Heart right ventricle (tissue), 16 donors: ENCODE data around the gene TIMM22. TPM values are rescaled to one million over a fixed set of nuclear protein-coding genes. Genes with fewer than 3 reads are reported as not detected.

Experiments used
- ATAC-seq, 8 donors: fragments of 200-7000 bp; cut with Tn5 transposase; one replicate each; pipeline ENCODE4 v1.9.1; 2020; ENCODE audit warnings: mild to moderate bottlenecking in 8 of 8, moderate library complexity in 8 of 8, moderate number of reproducible peaks in 1 of 8
- DNase-seq, 2 donors: peaks; one replicate each; pipeline ENCODE4 v3.0.0-alpha.2; 2020
- H3K27ac ChIP-seq, 10 donors: fragments of 200-600 bp; sonication (generic) in 2 of 10; one replicate each; pipeline versions ENCODE4 v1.5.0 to v1.8.0; 2020 to 2022; ENCODE audit warnings: mild to moderate bottlenecking in 3 of 10
- H3K27me3 ChIP-seq, 7 donors: fragments of 200-600 bp; one replicate each; pipeline ENCODE4 v1.8.0; 2021 to 2022; ENCODE audit warnings: mild to moderate bottlenecking in 2 of 7
- H3K36me3 ChIP-seq, 9 donors: fragments of 200-600 bp; sonication (generic) in 1 of 9; one replicate each; pipeline versions ENCODE4 v1.5.0 to v1.8.0; 2020 to 2022; ENCODE audit warnings: mild to moderate bottlenecking in 2 of 9
- H3K4me1 ChIP-seq, 9 donors: fragments of 200-600 bp; sonication (generic) in 1 of 9; one replicate each; pipeline versions ENCODE4 v1.5.0 to v1.8.0; 2020 to 2022; ENCODE audit warnings: mild to moderate bottlenecking in 4 of 9
- H3K4me3 ChIP-seq, 10 donors: fragments of 200-600 bp; sonication (generic) in 2 of 10; one replicate each; pipeline versions ENCODE4 v1.5.0 to v1.8.0; 2020 to 2022; ENCODE audit warnings: mild to moderate bottlenecking in 7 of 10, moderate library complexity in 2 of 10
- H3K9me3 ChIP-seq, 11 donors: fragments of 200-600 bp in 10 of 11; sonication (generic) in 2 of 11; one replicate each; pipeline versions ENCODE4 v1.5.0 to v1.8.0; 2013 to 2022; ENCODE audit warnings: mild to moderate bottlenecking in 2 of 11, control low read depth in 1 of 11, moderate library complexity in 1 of 11
- WGBS, 2 donors: extraction: QIAGEN DNeasy Blood & Tissue Kit; methylation state at CpG; one replicate each; pipeline ENCODE4 v1.1.7; 2013; ENCODE audit warnings: inconsistent platforms in 1 of 2; 5-methylcytosine and 5-hydroxymethylcytosine counted together
- intact Hi-C, 10 donors: fragments of 100-400 bp; cut with DNase I; formaldehyde crosslinking; loops; one replicate each; pipeline versions ENCODE4 v1.11.1 to v1.14.2; 2022
- microRNA-seq, 2 donors: library from miRNA; unstranded; fragments of <30 nt; microRNA quantifications; one replicate each; pipeline ENCODE4 v1.2.0, GENCODE V29; 2021
- polyA plus RNA-seq, 2 donors: library from polyadenylated mRNA; stranded (reverse); fragments of 200-250 nt; gene quantifications; one replicate each; pipeline ENCODE4 v1.2.3, GENCODE V29; 2013
- total RNA-seq, 10 donors: library from RNA; stranded (reverse); fragmentation: NEBNext Ultra II Directional in 3 of 10; extraction: Animal tissue kit (Norgen Biotek cat#: 25700) in 3 of 10; gene quantifications; one replicate each; pipeline versions ENCODE4 v1.2.1 to v1.2.4, GENCODE V29; 2021 to 2023
- TF ChIP-seq, protein P1 (sequence below), 9 donors: fragments of 200-600 bp; sonication (generic) in 2 of 9; IDR thresholded peaks; one replicate each; pipeline versions ENCODE4 v1.5.0 to v1.8.0; 2021 to 2022; ENCODE audit warnings: antibody characterized with exemption in 9 of 9, mild to moderate bottlenecking in 5 of 9, moderate library complexity in 1 of 9
- donor health status: Arrhythmogenic right ventricular cardiomyopathy.
- donor health status: ischemic (EF 13 %, LVEDD 7.1; RV severe dilation, severe dysfunction).
- donor health status: healthy with polysubstance abuse.
- donor health status: DM: no; HTN: yes; CAD: no.
- donor health status: DM: no; HTN: no; CAD: no.
- donor health status: ischemic (EF 25% LVEDD 6.9; RV normal size, moderate dysfunction).
- donor health status: ischemic (EF 25% LVEDD 5.7; RV mildly dilated, moderate dysfunction).
- donor health status: healthy.
- donor health status: DM: yes; HTN: yes; CAD: no.
- donor health status: Ischemic cardiomyopathy.
- donor health status: ischemic (EF 35%, LVEDD 5.7; RV mildly dilated, moderate dysfunction).
- donor health status: nonischemic (EF 11% LVEDD 7.7; RV severe dilation, severe dysfunction).
- donor health status: DM: yes; HTN: yes; CAD: no.
- donor health status: PGD.
- donor health status: ischemic (EF 29% LVEDD 5.4; RV normal size, mild dysfunction).
- donor health status: nonischemic (EF 23%, LVEDD 6.1; RV moderate dilation, normal function).

The TIMM22 gene
- total and polyA plus RNA-seq, 12 donors, result 12.5 to 19.8 (median 17.5) TPM

DNA sequence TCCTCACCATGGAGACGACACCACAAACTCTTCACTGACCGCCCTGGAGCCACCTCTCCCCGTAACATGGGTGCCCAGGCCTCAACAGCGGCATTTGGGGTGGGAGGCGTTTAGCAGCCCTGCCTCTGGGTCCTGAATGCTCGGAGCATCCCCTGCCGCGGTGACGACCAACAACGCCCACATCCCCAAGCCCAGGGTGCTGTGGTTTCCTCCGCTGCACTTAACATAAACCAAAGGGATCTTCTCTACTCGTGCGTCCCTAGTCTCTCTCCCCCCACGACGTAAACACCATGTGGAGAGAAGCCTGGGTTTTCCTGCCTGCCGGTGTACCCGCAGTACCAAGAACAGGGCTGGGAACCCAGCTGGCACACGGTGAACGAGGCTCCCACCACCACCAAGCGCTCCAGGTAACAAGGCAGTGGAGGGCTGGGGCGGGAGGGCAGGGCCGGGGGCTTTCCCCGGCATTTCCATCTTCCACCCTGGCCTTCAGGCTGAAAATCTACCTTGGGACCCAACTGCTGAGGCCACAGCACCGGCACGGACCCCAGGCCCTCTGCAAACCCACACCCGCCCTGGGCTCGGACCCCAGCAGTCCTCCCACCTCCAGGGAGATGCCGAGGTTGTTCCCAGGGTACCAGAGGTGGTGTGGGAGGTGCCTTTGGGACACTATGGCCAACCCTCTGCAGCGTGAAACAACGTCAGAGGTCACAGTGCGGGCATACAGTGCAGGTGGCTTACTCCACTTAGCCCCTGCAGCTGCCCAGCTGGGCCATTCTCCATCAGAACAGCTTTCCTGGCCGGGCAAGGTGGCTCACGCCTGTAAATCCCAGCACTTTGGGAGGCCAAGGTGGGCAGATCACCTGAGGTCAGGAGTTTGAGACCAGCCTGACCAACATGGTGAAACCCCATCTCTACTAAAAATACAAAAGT lies 54.3 kb downstream of the TIMM22 start:
- intact Hi-C loops, result loop anchor here in 7 of 10 donors (5.0 to 10.0 kb wide), 4 partner anchors 49 to 256 kb away; no protein-coding TSS in a partner anchor
- Histone ChIP-seq H3K27me3 (no peaks in the 10 kb centered on the region), H3K4me3 (no peak overlapping the region), H3K4me1 (peaks cover 2 to 48% (median 23%) of the 10 kb centered on the region in 9 donors), H3K9me3 (no peaks in the 10 kb centered on the region), H3K36me3 (peaks cover 0 to 71% (median 28%) of the 10 kb centered on the region in 9 donors), H3K27ac (peak overlapping the region in 3 of 10 donors; percentile 9 to 55 (median 17))
- TF ChIP-seq, protein P1, sequence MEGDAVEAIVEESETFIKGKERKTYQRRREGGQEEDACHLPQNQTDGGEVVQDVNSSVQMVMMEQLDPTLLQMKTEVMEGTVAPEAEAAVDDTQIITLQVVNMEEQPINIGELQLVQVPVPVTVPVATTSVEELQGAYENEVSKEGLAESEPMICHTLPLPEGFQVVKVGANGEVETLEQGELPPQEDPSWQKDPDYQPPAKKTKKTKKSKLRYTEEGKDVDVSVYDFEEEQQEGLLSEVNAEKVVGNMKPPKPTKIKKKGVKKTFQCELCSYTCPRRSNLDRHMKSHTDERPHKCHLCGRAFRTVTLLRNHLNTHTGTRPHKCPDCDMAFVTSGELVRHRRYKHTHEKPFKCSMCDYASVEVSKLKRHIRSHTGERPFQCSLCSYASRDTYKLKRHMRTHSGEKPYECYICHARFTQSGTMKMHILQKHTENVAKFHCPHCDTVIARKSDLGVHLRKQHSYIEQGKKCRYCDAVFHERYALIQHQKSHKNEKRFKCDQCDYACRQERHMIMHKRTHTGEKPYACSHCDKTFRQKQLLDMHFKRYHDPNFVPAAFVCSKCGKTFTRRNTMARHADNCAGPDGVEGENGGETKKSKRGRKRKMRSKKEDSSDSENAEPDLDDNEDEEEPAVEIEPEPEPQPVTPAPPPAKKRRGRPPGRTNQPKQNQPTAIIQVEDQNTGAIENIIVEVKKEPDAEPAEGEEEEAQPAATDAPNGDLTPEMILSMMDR (IDR thresholded peaks at IDR 0.05), result no peak
- DNase-seq (peak in 1 of 2 donors; percentile 8), ATAC-seq (no peak)
- WGBS, 2 donors, result 90 to 92% methylated on average over 33 of the region's 33 CpGs

Small RNA genes within 50 kb of the gene (microRNA-seq; reads per million reads assigned to microRNA genes)
- 0 to 1.8 reads per million in 2 donors for gene MIR3183

Other genes with a start within 250 kb of the TIMM22 start
- 10 to 100 TPM in 8 of 10 donors, 1 to 10 TPM in 2; 9.3 to 14.9 (median 11.3) TPM for gene GEMIN4, start 244.9 kb upstream of the TIMM22 start, total RNA-seq
- gene GEMIN4, start 244.9 kb upstream of the TIMM22 start, polyA plus RNA-seq, result 1 to 10 TPM; 4.8 to 5.0 TPM
- gene GLOD4, start 214.8 kb upstream of the TIMM22 start, total RNA-seq, result 10 to 100 TPM; 23.7 to 47.5 (median 28.2) TPM
- gene GLOD4, start 214.8 kb upstream of the TIMM22 start, polyA plus RNA-seq, result 10 to 100 TPM; 16.5 to 19.2 TPM
- 10 to 100 TPM; 16.0 to 23.7 (median 20.5) TPM for gene MRM3, start 214.8 kb upstream of the TIMM22 start, total RNA-seq
- gene MRM3, start 214.8 kb upstream of the TIMM22 start, polyA plus RNA-seq, result 10 to 100 TPM; 11.6 to 20.8 TPM
- gene NXN, start 17.4 kb upstream of the TIMM22 start, total RNA-seq, result 10 to 100 TPM; 11.6 to 24.4 (median 15.9) TPM
- gene NXN, start 17.4 kb upstream of the TIMM22 start, polyA plus RNA-seq, result 10 to 100 TPM in 1 of 2 donors, 1 to 10 TPM in 1; 9.9 to 20.8 TPM
- 100 to 1,000 TPM; 118 to 173 (median 145) TPM for gene ABR, start 182.9 kb downstream of the TIMM22 start, total RNA-seq
- gene ABR, start 182.9 kb downstream of the TIMM22 start, polyA plus RNA-seq, result 100 to 1,000 TPM in 1 of 2 donors, 10 to 100 TPM in 1; 49.1 to 120 TPM